Ishikawa (cell line): ENCODE data around the gene CCL7.

Experiments
- FOXM1 ChIP-seq: IDR thresholded peaks from 2 replicates; pipeline ENCODE4 v1.6.1; 2012; ENCODE audit warnings: low read depth, borderline replicate concordance
- TF ChIP-seq, protein P1 (sequence below): IDR thresholded peaks from 2 replicates; pipeline ENCODE4 v1.6.1; 2012; ENCODE audit warnings: low read depth, mild to moderate bottlenecking

DNA sequence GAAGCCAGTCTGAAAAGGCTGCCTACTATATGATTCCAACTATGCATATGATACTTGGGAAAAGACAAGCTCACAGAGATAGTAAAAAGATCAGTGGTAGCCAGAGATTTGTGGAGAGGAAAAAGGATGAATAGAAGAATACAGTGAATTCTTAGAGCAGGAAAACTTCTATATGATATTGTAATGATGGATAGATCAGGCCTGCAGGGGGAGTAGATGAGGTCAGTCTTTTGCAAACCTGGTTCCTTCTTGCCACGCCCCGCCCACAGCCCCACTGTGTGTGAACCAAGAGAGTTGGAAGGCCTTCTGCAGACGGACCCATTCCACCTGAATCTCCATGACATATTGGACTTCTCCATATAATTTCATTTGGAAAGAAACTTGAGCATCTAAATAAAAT, 48.5 kb downstream of the CCL7 start:
- no peak for TF ChIP-seq FOXM1
- TF ChIP-seq, protein P1, sequence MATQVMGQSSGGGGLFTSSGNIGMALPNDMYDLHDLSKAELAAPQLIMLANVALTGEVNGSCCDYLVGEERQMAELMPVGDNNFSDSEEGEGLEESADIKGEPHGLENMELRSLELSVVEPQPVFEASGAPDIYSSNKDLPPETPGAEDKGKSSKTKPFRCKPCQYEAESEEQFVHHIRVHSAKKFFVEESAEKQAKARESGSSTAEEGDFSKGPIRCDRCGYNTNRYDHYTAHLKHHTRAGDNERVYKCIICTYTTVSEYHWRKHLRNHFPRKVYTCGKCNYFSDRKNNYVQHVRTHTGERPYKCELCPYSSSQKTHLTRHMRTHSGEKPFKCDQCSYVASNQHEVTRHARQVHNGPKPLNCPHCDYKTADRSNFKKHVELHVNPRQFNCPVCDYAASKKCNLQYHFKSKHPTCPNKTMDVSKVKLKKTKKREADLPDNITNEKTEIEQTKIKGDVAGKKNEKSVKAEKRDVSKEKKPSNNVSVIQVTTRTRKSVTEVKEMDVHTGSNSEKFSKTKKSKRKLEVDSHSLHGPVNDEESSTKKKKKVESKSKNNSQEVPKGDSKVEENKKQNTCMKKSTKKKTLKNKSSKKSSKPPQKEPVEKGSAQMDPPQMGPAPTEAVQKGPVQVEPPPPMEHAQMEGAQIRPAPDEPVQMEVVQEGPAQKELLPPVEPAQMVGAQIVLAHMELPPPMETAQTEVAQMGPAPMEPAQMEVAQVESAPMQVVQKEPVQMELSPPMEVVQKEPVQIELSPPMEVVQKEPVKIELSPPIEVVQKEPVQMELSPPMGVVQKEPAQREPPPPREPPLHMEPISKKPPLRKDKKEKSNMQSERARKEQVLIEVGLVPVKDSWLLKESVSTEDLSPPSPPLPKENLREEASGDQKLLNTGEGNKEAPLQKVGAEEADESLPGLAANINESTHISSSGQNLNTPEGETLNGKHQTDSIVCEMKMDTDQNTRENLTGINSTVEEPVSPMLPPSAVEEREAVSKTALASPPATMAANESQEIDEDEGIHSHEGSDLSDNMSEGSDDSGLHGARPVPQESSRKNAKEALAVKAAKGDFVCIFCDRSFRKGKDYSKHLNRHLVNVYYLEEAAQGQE = no peak
